K562 (cell line): ENCODE data around the gene FOSL2. TPM values are rescaled to one million over a fixed set of nuclear protein-coding genes. Genes with fewer than 3 reads are reported as not detected.

Experiments used
- CBX1 ChIP-seq: sonication (generic); IDR thresholded peaks from 2 replicates; pipeline ENCODE4 v1.6.1; 2016; ENCODE audit warnings: antibody characterized with exemption, low read depth, mild to moderate bottlenecking
- CREM ChIP-seq: IDR thresholded peaks from 2 replicates; pipeline ENCODE4 v1.6.1; 2014; ENCODE audit warnings: antibody characterized with exemption, low read depth
- HDAC1 ChIP-seq, 2 experiments: fragments of 450-650 bp; IDR thresholded peaks; 2 replicates each; pipeline ENCODE4 v1.6.1; 2016 to 2017; ENCODE audit warnings: inconsistent platforms in 1 of 2, mild to moderate bottlenecking in 1 of 2, moderate library complexity in 1 of 2
- HDAC2 ChIP-seq: fragments of 450-650 bp; IDR thresholded peaks from 2 replicates; pipeline ENCODE4 v1.6.1; 2016; ENCODE audit warnings: mild to moderate bottlenecking
- KDM4B ChIP-seq, 2 experiments: fragments of 450-650 bp in 1 of 2; sonication (generic) in 1 of 2; IDR thresholded peaks; 2 replicates each; pipeline ENCODE4 v1.6.1; 2016 to 2017; ENCODE audit warnings: borderline replicate concordance in 2 of 2, antibody characterized with exemption in 1 of 2, low read depth in 1 of 2, mild to moderate bottlenecking in 1 of 2
- KDM5B ChIP-seq: fragments of 200-600 bp; sonication (generic); IDR thresholded peaks from 2 replicates; pipeline ENCODE4 v1.6.1; 2012; ENCODE audit warnings: low read depth, mild to moderate bottlenecking, moderate library complexity, low read length, control low read depth, inconsistent platforms; ENCODE audit not compliant: insufficient replicate concordance
- MAZ ChIP-seq, 2 experiments: fragments of 450-650 bp in 1 of 2; sonication (generic) in 1 of 2; formaldehyde crosslinking; IDR thresholded peaks in 1 of 2; conservative IDR thresholded peaks in 1 of 2; 2 replicates each; pipeline versions ENCODE4 v1.4.0 to v1.5.0; 2020; ENCODE audit warnings: mild to moderate bottlenecking in 1 of 2, missing genetic modification reagents in 1 of 2
- MIER1 ChIP-seq: fragments of 450-650 bp; IDR thresholded peaks from 2 replicates; pipeline ENCODE4 v1.6.1; 2016; ENCODE audit warnings: antibody characterized with exemption, mild to moderate bottlenecking, low read depth
- MTA1 ChIP-seq: fragments of 450-650 bp; IDR thresholded peaks from 2 replicates; pipeline ENCODE4 v1.6.1; 2017; ENCODE audit warnings: borderline replicate concordance
- NBN ChIP-seq: fragments of 450-650 bp; IDR thresholded peaks from 2 replicates; pipeline ENCODE4 v1.6.1; 2016; ENCODE audit warnings: low read depth, mild to moderate bottlenecking
- NCOA1 ChIP-seq: fragments of 450-650 bp; IDR thresholded peaks from 2 replicates; pipeline ENCODE4 v1.6.1; 2016; ENCODE audit warnings: low read depth
- NFIC ChIP-seq: fragments of 450-650 bp; IDR thresholded peaks from 2 replicates; pipeline ENCODE4 v1.6.1; 2017; ENCODE audit warnings: mild to moderate bottlenecking, inconsistent platforms
- POLR2A ChIP-seq: fragments of 450-650 bp; conservative IDR thresholded peaks from 2 replicates; pipeline ENCODE4 v1.6.1; 2016
- POLR2G ChIP-seq: fragments of 200-400 bp; formaldehyde crosslinking; IDR thresholded peaks from 2 replicates; pipeline ENCODE4 v1.6.1; 2017; ENCODE audit warnings: low read depth, mild to moderate bottlenecking, antibody characterized with exemption, low read length, moderate library complexity
- PYGO2 ChIP-seq: fragments of 450-650 bp; IDR thresholded peaks from 2 replicates; pipeline ENCODE4 v1.6.1; 2016; ENCODE audit warnings: mild to moderate bottlenecking, missing genetic modification characterization, moderate library complexity, missing compliant biosample characterization
- RBFOX2 ChIP-seq: fragments of 200-400 bp; formaldehyde crosslinking; IDR thresholded peaks from 2 replicates; pipeline ENCODE4 v1.6.1; 2017; ENCODE audit warnings: low read depth, mild to moderate bottlenecking, low read length, moderate library complexity
- SLC30A9 ChIP-seq: fragments of 250-450 bp; sonication (Bioruptor Pico); IDR thresholded peaks from 2 replicates; pipeline ENCODE4 v1.8.0; 2022; ENCODE audit warnings: mild to moderate bottlenecking, moderate library complexity
- SMARCA5 ChIP-seq: fragments of 450-650 bp; IDR thresholded peaks from 2 replicates; pipeline ENCODE4 v1.6.1; 2016
- STAT5A ChIP-seq: IDR thresholded peaks from 2 replicates; pipeline ENCODE4 v1.6.1; 2012; ENCODE audit warnings: low read length, inconsistent platforms, borderline replicate concordance
- TAF7 ChIP-seq: fragments of 450-650 bp; IDR thresholded peaks from 2 replicates; pipeline ENCODE4 v1.6.1; 2016; ENCODE audit warnings: missing genetic modification characterization, missing compliant biosample characterization
- TAL1 ChIP-seq: fragments of 450-650 bp; IDR thresholded peaks from 2 replicates; pipeline ENCODE4 v1.6.1; 2016; ENCODE audit warnings: mild to moderate bottlenecking
- ZBTB17 ChIP-seq: fragments of 450-650 bp; formaldehyde crosslinking; IDR thresholded peaks from 2 replicates; pipeline ENCODE4 v1.4.0; 2020; ENCODE audit warnings: mild to moderate bottlenecking
- ZC3H11A ChIP-seq: IDR thresholded peaks from 2 replicates; pipeline ENCODE4 v1.6.1; 2012; ENCODE audit warnings: low read depth, low read length, improper control_type of control experiment
- ZNF165 ChIP-seq: fragments of 250-450 bp; sonication (Bioruptor Pico); IDR thresholded peaks from 2 replicates; pipeline ENCODE4 v1.4.0; 2020; ENCODE audit warnings: borderline replicate concordance
- ZNF175 ChIP-seq: fragments of 200-800 bp; sonication (Bioruptor generic); IDR thresholded peaks from 2 replicates; pipeline ENCODE4 v1.6.1; 2016; ENCODE audit warnings: low read depth, mild to moderate bottlenecking, missing genetic modification characterization, missing compliant biosample characterization
- ZNF239 ChIP-seq: fragments of 250-450 bp; sonication (Bioruptor Pico); IDR thresholded peaks from 2 replicates; pipeline ENCODE4 v1.4.0; 2020; ENCODE audit warnings: mild to moderate bottlenecking
- ZNF764 ChIP-seq: fragments of 250-450 bp; sonication (Bioruptor Pico); IDR thresholded peaks from 2 replicates; pipeline ENCODE4 v1.4.0; 2020; ENCODE audit warnings: low read depth, mild to moderate bottlenecking, moderate library complexity
- polyA plus RNA-seq, 8 experiments: library from polyadenylated mRNA; depleted of rRNA in 4 of 8; stranded (reverse) in 5 of 8; unstranded in 3 of 8; fragments of >200 nt; fragmentation: Nextera tagmentation in 2 of 8; fragmentation: Illumina TruSeq in 1 of 8; extraction: Ambion mirVana in 2 of 8; extraction: Trizol in 1 of 8; gene quantifications; 2 replicates each; pipeline versions ENCODE4 v1.2.1 to v1.2.3, GENCODE V29; 2011 to 2014; ENCODE audit warnings: inconsistent platforms in 1 of 8, missing spikeins in 1 of 8
- total RNA-seq, 7 experiments: library from RNA; depleted of rRNA in 6 of 7; stranded (reverse); fragments of >200 nt in 6 of 7; fragmentation: Illumina TruSeq in 2 of 7; extraction: Trizol in 2 of 7; gene quantifications; 2 replicates each; pipeline versions ENCODE4 v1.2.1 to v1.2.3, GENCODE V29; 2011 to 2021; ENCODE audit warnings: low replicate concordance in 1 of 7
- TF ChIP-seq, protein P1 (sequence below): fragments of 450-650 bp; IDR thresholded peaks from 2 replicates; pipeline ENCODE4 v1.6.1; 2016; ENCODE audit warnings: low read depth, mild to moderate bottlenecking, moderate library complexity
- TF ChIP-seq, protein P2 (sequence below): fragments of 450-650 bp; formaldehyde crosslinking; IDR thresholded peaks from 2 replicates; pipeline ENCODE4 v1.4.0; 2022; ENCODE audit warnings: mild to moderate bottlenecking, moderate library complexity

FOSL2 gene
- total and polyA plus RNA-seq, 9 of the 15 experiments (the other 6 are each of a cell fraction or from before 2014, with no cell fraction given) = 0.04 to 2.9 (median 0.80) TPM

DNA sequence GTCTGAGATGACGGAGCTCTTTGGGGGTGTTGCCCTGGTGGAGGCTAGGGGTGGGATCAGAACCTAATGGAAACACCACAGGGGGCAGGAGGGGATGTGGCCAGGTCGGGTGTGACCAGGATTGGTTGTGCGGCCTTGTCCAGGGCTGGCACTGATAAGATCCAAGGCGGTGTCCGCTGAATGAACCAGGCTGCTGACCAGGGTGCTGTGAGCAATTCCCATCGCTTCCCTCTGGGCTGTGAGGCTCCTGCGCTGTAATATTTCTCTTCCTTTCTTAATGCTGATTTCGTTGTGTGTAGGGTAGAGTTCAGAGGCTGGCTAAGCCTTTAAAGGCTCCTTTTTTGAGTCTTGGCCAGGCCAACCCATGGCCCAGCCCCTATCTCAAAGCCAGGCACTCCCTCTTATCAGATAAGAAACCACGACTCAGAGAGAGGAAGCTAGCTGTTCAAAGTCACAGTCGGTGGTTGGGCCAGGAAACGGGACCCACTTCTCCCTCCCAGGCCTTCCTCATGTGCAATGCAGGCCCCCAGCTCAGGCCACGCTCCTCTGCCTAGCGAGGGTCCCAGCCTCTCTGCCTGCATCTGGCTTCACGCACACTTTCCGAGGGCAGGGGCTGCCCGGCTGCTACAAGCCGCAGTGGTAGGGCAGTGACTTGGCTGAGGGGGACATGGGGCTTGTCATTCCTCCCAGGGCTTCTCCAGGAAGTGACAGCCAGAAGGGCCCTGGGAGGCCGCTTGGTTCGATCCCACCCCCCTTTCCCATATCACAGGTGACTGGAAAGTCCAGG, 26.0 kb upstream of the FOSL2 start (continued):
- peak; percentile 88 for TF ChIP-seq HDAC2
- peak; percentile 85 to 86 for TF ChIP-seq MAZ (CRISPR knock-in tag; conservative IDR thresholded peaks at IDR 0.05 in 1 of 2, IDR thresholded peaks at IDR 0.05 in 1 of 2)
- TF ChIP-seq KDM5B = peak; percentile 76
- TF ChIP-seq ZBTB17 = peak; percentile 81
- TF ChIP-seq PYGO2 (tag) = peak; percentile 47
- TF ChIP-seq NBN = peak; percentile 80; the same call in 1 of the 2 replicates
- peak; percentile 89 for TF ChIP-seq RBFOX2
- TF ChIP-seq CREM = peak; percentile 46; the same call in 1 of the 2 replicates
- peak in 1 of 2 experiments; percentile 51; a peak in 2 of 4 replicates for TF ChIP-seq HDAC1 (IDR thresholded peaks at IDR 0.05)
- peak; percentile 80; the same call in 1 of the 2 replicates for TF ChIP-seq MIER1
- TF ChIP-seq STAT5A = peak; percentile 43; the same call in 1 of the 2 replicates
- TF ChIP-seq CBX1 = peak; percentile 60; the same call in 1 of the 2 replicates
- peak; percentile 77 for TF ChIP-seq POLR2A
- TF ChIP-seq KDM4B (IDR thresholded peaks at IDR 0.05; ENCODE audit: borderline replicate concordance in 2 of 2, low read depth in 1 of 2) = no peak
- TF ChIP-seq ZNF239 (CRISPR knock-in tag) = 0 out of 2 replicates have a peak, but pooled peaks have one; percentile 8
- TF ChIP-seq NCOA1 = 0 out of 2 replicates have a peak, but pooled peaks have one; percentile 56
- TF ChIP-seq ZC3H11A = no peak
- no peak for TF ChIP-seq SLC30A9 (CRISPR knock-in tag)
- TF ChIP-seq ZNF165 (CRISPR knock-in tag) = 0 out of 2 replicates have a peak, but pooled peaks have one; percentile 39
- TF ChIP-seq SMARCA5 = peak; percentile 49; the same call in 1 of the 2 replicates
- TF ChIP-seq ZNF764 (CRISPR knock-in tag) = 0 out of 2 replicates have a peak, but pooled peaks have one; percentile 14
- TF ChIP-seq POLR2G = peak; percentile 89
- peak; percentile 85 for TF ChIP-seq ZNF175 (CRISPR knock-in tag)
- peak; percentile 67 for TF ChIP-seq TAL1
- TF ChIP-seq, protein P1, sequence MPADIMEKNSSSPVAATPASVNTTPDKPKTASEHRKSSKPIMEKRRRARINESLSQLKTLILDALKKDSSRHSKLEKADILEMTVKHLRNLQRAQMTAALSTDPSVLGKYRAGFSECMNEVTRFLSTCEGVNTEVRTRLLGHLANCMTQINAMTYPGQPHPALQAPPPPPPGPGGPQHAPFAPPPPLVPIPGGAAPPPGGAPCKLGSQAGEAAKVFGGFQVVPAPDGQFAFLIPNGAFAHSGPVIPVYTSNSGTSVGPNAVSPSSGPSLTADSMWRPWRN = peak; percentile 76
- TF ChIP-seq, protein P2, sequence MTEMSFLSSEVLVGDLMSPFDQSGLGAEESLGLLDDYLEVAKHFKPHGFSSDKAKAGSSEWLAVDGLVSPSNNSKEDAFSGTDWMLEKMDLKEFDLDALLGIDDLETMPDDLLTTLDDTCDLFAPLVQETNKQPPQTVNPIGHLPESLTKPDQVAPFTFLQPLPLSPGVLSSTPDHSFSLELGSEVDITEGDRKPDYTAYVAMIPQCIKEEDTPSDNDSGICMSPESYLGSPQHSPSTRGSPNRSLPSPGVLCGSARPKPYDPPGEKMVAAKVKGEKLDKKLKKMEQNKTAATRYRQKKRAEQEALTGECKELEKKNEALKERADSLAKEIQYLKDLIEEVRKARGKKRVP (CRISPR knock-in tag) = 0 out of 2 replicates have a peak, but pooled peaks have one; percentile 37
- peak; percentile 71 for TF ChIP-seq MTA1
- TF ChIP-seq TAF7 (tag) = peak; percentile 49; the same call in 1 of the 2 replicates
- TF ChIP-seq NFIC = peak; percentile 83
